T47D (cell line): Measurements from ENCODE around the gene CASS4.
"Not testable (repeated sequence)": the region's sequence is repeated elsewhere in the genome, so short reads cannot be mapped to it uniquely, and the experiment has no call there.

Experiments used
- DNase-seq, 2 experiments: peaks; one replicate each; pipeline versions ENCODE4 v3.0.0 to v3.0.0-alpha.2; 2011 to 2012; ENCODE audit warnings: low read depth in 1 of 2, low spot score in 1 of 2
- JUND ChIP-seq: IDR thresholded peaks from 2 replicates; pipeline ENCODE4 v1.6.1; 2012; ENCODE audit warnings: low read depth
- in situ Hi-C: cut with HindIII; loops from 2 replicates; pipeline ENCODE4 v1.10.0; 2016; ENCODE audit warnings: low sequenced_read_pairs, low pct_unique_long_range_greater_than_20kb

Gene CASS4

GRCh38 chr20:56383334-56383733, 28.7 kb upstream of the CASS4 start:
- no peak for DNase-seq
- in situ Hi-C loops: no loop called here
- no peak for TF ChIP-seq JUND

- in situ Hi-C loops: no loop called here
- no peak for TF ChIP-seq JUND
- DNase-seq: no peak
Measured at GRCh38 chr20:56385130-56385529, 26.9 kb upstream of the CASS4 start.

GRCh38 chr20:56386219-56386618, 25.8 kb upstream of the CASS4 start:
- no peak for DNase-seq
- TF ChIP-seq JUND: no peak
- in situ Hi-C loops: no loop called here

DNA sequence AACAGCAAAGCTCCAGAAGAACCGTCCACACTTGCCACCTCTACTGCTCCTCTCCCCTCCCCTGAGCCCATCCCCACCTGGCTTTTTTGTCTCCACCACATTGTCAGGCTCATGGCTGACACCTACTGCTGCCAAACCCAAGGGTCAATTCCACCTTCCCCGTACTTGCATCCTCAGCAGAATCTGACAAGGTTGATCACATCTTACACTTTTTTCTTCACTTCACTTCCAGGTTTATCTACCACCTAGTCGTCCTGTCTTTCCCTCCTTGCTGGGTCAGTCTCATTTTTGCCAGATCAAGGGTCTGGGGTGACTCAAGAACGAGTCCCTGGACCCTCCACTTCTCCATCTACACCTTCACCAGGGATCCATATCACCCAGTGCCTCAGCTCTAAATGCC, 23.2 kb upstream of the CASS4 start:
- in situ Hi-C loops: no loop called here
- no peak for DNase-seq
- TF ChIP-seq JUND: no peak

GRCh38 chr20:56389807-56390206, 22.3 kb upstream of the CASS4 start:
- no peak for TF ChIP-seq JUND
- DNase-seq: no peak
- in situ Hi-C loops: no loop called here

GRCh38 chr20:56390396-56390795, 21.7 kb upstream of the CASS4 start:
- in situ Hi-C loops: not testable (repeated sequence)

GRCh38 chr20:56391037-56391436, 21.0 kb upstream of the CASS4 start:
- no peak for DNase-seq
- in situ Hi-C loops: no loop called here
- TF ChIP-seq JUND: no peak

More at GRCh38 chr20:56390396-56390795, 21.7 kb upstream of the CASS4 start:
- not testable (repeated sequence) for DNase-seq

- in situ Hi-C loops: no loop called here
- no peak for DNase-seq
- TF ChIP-seq JUND: no peak
Measured at GRCh38 chr20:56391596-56392131, 20.4 kb upstream of the CASS4 start.

DNA sequence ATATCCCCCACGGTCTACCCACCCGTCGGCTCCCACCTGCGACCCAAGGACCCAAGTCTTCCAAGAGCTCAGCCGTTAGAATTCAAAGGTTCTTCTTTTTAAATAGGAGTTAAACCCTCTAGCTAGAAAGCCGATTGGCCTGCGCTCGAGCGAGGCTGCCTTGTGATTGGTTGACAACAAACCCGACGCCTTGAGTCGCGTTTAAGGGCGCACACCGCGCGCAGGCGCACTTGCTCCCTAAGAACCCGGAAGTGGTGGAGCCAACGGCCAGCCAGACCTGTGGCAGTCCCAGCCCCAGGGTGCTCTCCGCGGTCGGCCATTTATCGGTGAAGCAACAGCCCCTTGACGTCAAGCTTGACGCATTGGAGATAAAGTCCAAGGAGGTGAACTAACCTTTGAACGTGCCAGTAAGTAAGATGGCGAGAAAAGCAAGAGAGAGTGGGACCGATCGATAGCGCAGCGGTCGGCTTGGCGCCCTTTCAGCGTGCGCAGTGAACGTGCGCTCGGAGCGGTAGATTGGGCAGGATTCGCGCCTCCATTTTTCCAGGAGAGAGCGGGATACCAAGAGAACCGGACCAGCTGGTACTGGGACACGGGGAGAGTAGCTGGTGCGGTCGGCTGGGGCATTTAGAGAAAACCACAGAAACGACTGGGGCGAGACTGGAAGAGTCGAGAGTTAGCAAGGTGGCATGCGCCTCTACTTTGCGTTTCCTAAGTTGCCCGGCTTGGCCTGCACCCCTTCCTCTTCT, 19.8 kb upstream of the CASS4 start, which contains the start of the genes AURKA and CSTF1:
AURKA (minus strand) TSS at position 84 of the 749 bp plus-strand sequence. CDS start 4,018 bp downstream, outside the sequence.
CSTF1 (plus strand) TSS at position 514 of the 749 bp plus-strand sequence. CDS start 2,908 bp downstream, outside the sequence.
- peak; percentile 99 to 100 for DNase-seq
- in situ Hi-C loops: no loop called here
- no peak for TF ChIP-seq JUND

DNA sequence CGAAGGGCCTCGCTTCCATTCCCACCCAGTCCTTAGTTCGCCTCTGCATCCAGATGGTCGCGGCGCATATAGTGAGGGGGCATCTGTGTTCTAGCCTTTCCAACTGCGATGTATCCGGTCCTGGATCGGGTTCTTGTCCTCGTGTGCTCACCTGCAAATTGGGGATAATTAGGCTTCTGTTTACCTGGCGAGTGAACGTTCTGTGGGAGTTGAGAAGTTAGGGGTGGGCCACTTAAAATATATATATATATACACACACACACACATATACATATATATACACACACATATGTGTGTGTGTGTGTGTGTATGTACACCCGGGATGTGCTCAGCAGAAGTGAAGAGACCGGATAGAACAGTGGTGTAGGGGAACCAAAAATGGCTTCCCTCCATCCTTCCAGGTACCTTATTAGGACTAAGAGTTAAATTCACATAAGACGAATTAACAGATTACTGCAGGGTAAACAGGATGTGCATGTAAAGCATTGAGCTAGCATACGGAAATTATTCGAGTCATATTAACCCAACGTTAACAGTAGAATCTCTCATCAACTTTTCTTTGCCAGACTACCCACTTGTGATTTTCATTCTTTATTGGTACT, 19.1 kb upstream of the CASS4 start:
- DNase-seq: no peak
- in situ Hi-C loops: no loop called here
- TF ChIP-seq JUND: no peak

GRCh38 chr20:56393653-56394052, 18.4 kb upstream of the CASS4 start:
- TF ChIP-seq JUND: no peak
- DNase-seq: no peak
- in situ Hi-C loops: no loop called here

GRCh38 chr20:56395166-56395565, 16.9 kb upstream of the CASS4 start:
- no peak for TF ChIP-seq JUND
- in situ Hi-C loops: no loop called here
- DNase-seq: no peak

- DNase-seq: peak; percentile 27 to 81
- in situ Hi-C loops: no loop called here
- no peak for TF ChIP-seq JUND
Measured at GRCh38 chr20:56400001-56400640, 11.9 kb upstream of the CASS4 start.
